ENCODE results near the gene WNT3.

Gene WNT3

DNA sequence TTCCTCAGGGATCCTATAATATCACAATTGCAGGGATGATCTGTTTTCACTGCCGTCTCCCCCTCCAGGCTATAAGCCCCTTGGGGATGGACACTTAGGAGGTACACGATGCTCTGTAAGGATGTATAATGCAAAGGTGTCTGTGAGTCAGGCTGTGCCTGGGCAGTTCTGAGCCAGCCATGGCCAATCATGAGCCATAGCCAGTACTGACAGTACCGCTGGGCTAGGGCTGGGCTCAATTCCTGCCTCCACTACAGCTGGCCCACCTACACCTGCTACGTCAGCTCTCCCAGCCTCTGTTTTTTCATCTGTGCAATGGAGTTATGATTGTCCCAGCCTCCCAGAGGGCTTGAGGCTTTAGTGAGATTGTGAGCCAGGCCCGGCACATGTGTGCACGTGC is 30.0 kb upstream of the WNT3 start:
- TF ChIP-seq, protein P1, sequence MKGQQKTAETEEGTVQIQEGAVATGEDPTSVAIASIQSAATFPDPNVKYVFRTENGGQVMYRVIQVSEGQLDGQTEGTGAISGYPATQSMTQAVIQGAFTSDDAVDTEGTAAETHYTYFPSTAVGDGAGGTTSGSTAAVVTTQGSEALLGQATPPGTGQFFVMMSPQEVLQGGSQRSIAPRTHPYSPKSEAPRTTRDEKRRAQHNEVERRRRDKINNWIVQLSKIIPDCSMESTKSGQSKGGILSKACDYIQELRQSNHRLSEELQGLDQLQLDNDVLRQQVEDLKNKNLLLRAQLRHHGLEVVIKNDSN (IDR thresholded peaks at IDR 0.05), result no peak
- TF ChIP-seq NFIC (IDR thresholded peaks at IDR 0.05) (no peak), CREB1 (IDR thresholded peaks at IDR 0.05; ENCODE audit: low read depth) (no peak), TAF1 (IDR thresholded peaks at IDR 0.05; ENCODE audit: low read depth) (no peak), CEBPB (IDR thresholded peaks at IDR 0.05) (no peak), FOXM1 (IDR thresholded peaks at IDR 0.05; ENCODE audit: borderline replicate concordance, low read depth) (no peak), ZBTB7A (IDR thresholded peaks at IDR 0.05; ENCODE audit: low read depth) (no peak), YY1 (IDR thresholded peaks at IDR 0.05; ENCODE audit: low read depth) (no peak), EGR1 (IDR thresholded peaks at IDR 0.05) (no peak), TCF12 (IDR thresholded peaks at IDR 0.05; ENCODE audit: low read depth) (no peak), TEAD4 (IDR thresholded peaks at IDR 0.05) (no peak), RAD21 (IDR thresholded peaks at IDR 0.05; ENCODE audit: low read depth) (no peak), EP300 (IDR thresholded peaks at IDR 0.05; ENCODE audit: borderline replicate concordance) (no peak)
- TF ChIP-seq, protein P2, sequence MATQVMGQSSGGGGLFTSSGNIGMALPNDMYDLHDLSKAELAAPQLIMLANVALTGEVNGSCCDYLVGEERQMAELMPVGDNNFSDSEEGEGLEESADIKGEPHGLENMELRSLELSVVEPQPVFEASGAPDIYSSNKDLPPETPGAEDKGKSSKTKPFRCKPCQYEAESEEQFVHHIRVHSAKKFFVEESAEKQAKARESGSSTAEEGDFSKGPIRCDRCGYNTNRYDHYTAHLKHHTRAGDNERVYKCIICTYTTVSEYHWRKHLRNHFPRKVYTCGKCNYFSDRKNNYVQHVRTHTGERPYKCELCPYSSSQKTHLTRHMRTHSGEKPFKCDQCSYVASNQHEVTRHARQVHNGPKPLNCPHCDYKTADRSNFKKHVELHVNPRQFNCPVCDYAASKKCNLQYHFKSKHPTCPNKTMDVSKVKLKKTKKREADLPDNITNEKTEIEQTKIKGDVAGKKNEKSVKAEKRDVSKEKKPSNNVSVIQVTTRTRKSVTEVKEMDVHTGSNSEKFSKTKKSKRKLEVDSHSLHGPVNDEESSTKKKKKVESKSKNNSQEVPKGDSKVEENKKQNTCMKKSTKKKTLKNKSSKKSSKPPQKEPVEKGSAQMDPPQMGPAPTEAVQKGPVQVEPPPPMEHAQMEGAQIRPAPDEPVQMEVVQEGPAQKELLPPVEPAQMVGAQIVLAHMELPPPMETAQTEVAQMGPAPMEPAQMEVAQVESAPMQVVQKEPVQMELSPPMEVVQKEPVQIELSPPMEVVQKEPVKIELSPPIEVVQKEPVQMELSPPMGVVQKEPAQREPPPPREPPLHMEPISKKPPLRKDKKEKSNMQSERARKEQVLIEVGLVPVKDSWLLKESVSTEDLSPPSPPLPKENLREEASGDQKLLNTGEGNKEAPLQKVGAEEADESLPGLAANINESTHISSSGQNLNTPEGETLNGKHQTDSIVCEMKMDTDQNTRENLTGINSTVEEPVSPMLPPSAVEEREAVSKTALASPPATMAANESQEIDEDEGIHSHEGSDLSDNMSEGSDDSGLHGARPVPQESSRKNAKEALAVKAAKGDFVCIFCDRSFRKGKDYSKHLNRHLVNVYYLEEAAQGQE (IDR thresholded peaks at IDR 0.05; ENCODE audit: low read depth), result no peak
- TF ChIP-seq, protein P3, sequence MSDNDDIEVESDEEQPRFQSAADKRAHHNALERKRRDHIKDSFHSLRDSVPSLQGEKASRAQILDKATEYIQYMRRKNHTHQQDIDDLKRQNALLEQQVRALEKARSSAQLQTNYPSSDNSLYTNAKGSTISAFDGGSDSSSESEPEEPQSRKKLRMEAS (IDR thresholded peaks at IDR 0.05), result no peak

DNA sequence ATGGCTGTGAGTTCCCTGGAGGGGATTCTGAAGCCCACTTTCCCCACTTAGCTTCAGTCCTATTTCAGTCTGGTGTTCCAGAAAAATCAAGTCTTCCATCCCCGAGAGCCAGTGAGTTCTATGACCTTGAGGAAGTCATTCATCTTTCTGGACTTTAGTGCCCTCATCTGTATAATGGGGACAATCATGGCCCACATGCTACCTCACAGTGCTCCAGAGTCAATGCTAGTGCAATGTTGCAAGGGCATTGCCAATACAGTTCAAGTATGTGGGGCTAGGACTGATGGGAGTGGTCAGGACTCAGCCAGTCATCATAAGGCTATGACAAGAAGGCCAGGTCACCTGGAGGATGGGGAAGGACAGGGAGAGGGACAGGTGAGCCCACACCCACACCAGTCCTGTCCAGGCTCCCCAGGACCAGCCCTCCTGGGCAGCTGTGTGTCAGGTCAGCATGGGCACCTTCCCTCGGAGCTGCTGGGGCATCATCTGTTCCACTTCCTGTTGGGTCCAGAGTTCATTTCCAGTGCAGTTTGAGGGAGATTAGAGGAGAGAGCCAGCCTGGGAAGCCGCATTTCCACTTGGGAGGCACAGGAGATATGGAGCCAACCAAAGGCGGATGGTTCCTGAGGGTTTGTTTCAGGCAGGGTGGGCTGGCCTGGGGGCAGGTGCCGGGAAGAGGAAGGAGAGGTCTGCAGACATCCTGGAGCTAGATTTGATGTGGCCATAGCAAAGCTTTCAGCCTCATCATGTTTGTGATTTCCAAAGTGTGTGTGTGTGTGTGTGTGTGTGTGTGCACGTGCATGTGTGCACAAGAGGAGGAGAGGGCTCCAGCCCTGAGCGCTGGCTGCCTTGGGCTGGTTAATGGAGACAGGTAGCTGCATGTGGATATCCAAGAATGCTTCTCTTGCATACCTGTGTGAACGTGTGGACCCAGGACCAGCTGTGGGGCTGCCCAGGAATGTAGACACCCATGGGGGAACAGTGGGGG is 29.0 kb upstream of the WNT3 start:
- TF ChIP-seq NFIC (IDR thresholded peaks at IDR 0.05), result no peak
- no peak for TF ChIP-seq TAF1 (IDR thresholded peaks at IDR 0.05; ENCODE audit: low read depth)
- no peak for TF ChIP-seq CREB1 (IDR thresholded peaks at IDR 0.05; ENCODE audit: low read depth)
- no peak for TF ChIP-seq EGR1 (IDR thresholded peaks at IDR 0.05)
- TF ChIP-seq TCF12 (IDR thresholded peaks at IDR 0.05; ENCODE audit: low read depth), result no peak
- TF ChIP-seq FOXM1 (IDR thresholded peaks at IDR 0.05; ENCODE audit: borderline replicate concordance, low read depth), result no peak
- TF ChIP-seq, protein P3 (IDR thresholded peaks at IDR 0.05), result no peak
- no peak for TF ChIP-seq CEBPB (IDR thresholded peaks at IDR 0.05)
- TF ChIP-seq TEAD4 (IDR thresholded peaks at IDR 0.05), result no peak
- TF ChIP-seq YY1 (IDR thresholded peaks at IDR 0.05; ENCODE audit: low read depth), result no peak
- TF ChIP-seq, protein P1 (IDR thresholded peaks at IDR 0.05), result no peak
- TF ChIP-seq RAD21 (IDR thresholded peaks at IDR 0.05; ENCODE audit: low read depth), result no peak
- no peak for TF ChIP-seq ZBTB7A (IDR thresholded peaks at IDR 0.05; ENCODE audit: low read depth)
- no peak for TF ChIP-seq EP300 (IDR thresholded peaks at IDR 0.05; ENCODE audit: borderline replicate concordance)
- TF ChIP-seq, protein P2 (IDR thresholded peaks at IDR 0.05; ENCODE audit: low read depth), result no peak

DNA sequence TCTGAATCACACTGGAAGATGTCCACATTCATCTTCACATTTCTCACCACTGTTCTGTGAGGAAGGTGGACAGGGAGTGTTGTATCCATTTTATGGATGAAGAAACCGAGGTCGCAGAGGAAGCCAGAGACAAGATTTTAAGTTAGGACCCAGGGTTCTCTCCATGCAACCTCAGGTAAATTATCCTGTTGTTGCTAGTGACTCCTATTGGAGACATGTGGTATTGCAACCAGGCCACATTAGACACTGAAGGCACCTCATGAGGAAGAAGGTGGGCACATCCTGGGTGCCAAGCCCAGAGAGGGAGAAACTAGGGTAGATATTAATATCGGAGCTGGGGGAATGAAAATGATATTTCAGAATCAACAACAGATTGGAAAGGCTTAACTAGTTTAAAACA is 24.3 kb upstream of the WNT3 start:
- TF ChIP-seq EP300 (IDR thresholded peaks at IDR 0.05; ENCODE audit: borderline replicate concordance) (no peak), YY1 (IDR thresholded peaks at IDR 0.05; ENCODE audit: low read depth) (no peak), FOXM1 (IDR thresholded peaks at IDR 0.05; ENCODE audit: borderline replicate concordance, low read depth) (no peak), EGR1 (IDR thresholded peaks at IDR 0.05) (no peak)

DNA sequence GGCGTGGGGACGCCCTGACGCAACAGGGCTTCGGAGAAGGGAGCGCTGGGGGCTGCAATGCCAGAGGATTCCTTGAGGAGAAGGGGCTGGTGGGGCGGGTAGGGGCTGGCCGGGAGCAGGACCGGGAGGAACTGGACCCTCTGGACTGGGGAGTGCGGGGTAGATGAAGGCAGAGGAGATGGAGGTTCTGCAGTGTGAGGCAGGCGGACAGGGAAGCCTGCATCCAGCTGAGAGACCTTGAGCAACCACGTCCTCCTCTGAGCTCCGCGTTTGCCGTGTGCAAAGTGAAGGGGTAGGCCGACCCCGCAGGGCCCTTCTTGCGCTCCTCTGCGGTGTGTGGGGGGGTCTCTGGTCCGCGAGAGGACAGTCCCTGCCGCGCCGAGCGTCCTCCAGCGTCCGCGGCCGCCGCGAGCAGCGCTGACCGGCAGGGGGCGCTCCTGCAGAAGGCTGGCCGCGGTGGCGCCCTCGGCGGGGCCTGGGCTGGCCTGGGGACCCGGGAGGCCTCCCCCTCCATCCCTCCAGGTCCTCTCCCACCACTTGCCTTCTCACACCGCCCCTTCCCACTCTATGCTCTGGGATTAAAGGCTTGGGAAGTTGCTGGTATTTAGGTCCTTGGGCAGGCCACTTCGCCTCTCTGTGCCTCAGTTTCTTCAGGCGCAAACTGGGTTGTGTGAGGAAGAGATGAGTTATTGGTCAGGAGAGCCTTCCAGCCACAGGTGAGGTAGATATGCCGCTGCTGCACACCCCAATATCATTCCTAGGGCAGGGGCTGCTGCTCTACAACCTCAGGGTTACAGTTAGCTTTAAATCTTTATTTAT is 23.3 kb upstream of the WNT3 start:
- TF ChIP-seq ZBTB7A (IDR thresholded peaks at IDR 0.05; ENCODE audit: low read depth) (0 out of 2 replicates have a peak, but pooled peaks have one; percentile 45), RAD21 (IDR thresholded peaks at IDR 0.05; ENCODE audit: low read depth) (peak; percentile 64; the same call in 1 of the 2 replicates)
- TF ChIP-seq, protein P2 (IDR thresholded peaks at IDR 0.05; ENCODE audit: low read depth), result no peak

Data from Ishikawa (cell line).